HUES48 (cell line): ENCODE results near the gene MLLT3.

Experiments used
- H3K27ac ChIP-seq: one replicate; pipeline ENCODE4 v1.7.0; 2013; ENCODE audit warnings: low read depth, low read length, inconsistent platforms
- H3K27me3 ChIP-seq: 2 replicates; pipeline ENCODE4 v1.6.1; 2013; ENCODE audit warnings: mild to moderate bottlenecking, low read length; ENCODE audit not compliant: control insufficient read depth, insufficient read depth
- H3K36me3 ChIP-seq: 2 replicates; pipeline ENCODE4 v1.6.1; 2013; ENCODE audit warnings: low read length; ENCODE audit not compliant: control insufficient read depth, insufficient read depth
- H3K4me1 ChIP-seq: 2 replicates; pipeline ENCODE4 v1.6.1; 2013; ENCODE audit warnings: mild to moderate bottlenecking, low read length; ENCODE audit not compliant: control insufficient read depth, insufficient read depth
- H3K4me3 ChIP-seq: 2 replicates; pipeline ENCODE4 v1.5.1; 2013; ENCODE audit warnings: mild to moderate bottlenecking, low read depth, low read length
- H3K9ac ChIP-seq: 2 replicates; pipeline ENCODE4 v1.6.1; 2013; ENCODE audit warnings: mild to moderate bottlenecking, low read depth, low read length, moderate library complexity
- H3K9me3 ChIP-seq: 2 replicates; pipeline ENCODE4 v1.6.1; 2013; ENCODE audit warnings: low read length; ENCODE audit not compliant: control insufficient read depth, insufficient read depth

The MLLT3 gene

DNA sequence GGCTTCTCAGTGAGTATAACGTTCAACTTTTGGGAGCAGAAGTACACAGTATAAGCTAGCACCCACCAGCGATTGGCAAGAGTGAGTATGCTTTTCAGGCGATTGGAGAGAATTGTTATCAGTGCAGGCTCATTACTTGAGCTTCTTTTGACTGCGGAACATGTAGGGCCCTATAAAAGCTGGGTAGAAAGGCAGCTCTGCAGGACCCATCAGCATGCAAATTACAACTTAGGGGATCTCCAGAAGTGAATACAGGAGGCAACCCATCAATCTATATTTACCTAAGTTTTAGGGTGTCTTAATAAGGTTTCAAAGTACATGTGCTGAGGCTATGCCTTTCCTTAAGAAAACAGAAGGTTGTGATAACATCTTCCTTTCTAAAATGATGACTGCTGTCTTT is 225.0 kb downstream of the MLLT3 start:
- Histone ChIP-seq H3K36me3 (no peaks in the 10 kb centered on the region), H3K27me3 (no peaks in the 10 kb centered on the region), H3K9ac (no peak overlapping the region), H3K4me3 (no peak overlapping the region), H3K9me3 (no peaks in the 10 kb centered on the region), H3K27ac (no peak overlapping the region), H3K4me1 (peaks cover 19% of the 10 kb centered on the region)

DNA sequence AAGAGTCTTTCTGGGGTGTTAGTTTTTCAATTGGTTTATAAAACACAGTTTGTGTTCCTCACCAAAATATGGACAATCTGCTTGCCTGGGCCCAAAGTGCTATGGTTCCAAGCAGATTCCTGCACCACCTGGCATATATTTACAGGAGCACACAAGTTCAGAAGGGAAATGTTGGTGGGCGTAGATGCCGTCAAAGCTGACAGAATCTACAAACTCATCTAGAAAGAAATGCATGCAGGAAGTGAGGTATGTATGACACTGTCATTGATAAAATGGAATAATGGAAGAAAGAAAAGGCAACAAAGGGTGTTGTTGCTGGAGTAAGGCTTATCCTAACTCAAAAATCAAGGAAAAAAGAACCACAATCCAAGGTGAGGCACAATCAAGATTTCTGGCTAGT is 225.8 kb downstream of the MLLT3 start:
- H3K9me3 ChIP-seq: no peaks in the 10 kb centered on the region
- H3K36me3 ChIP-seq: no peaks in the 10 kb centered on the region
- no peak overlapping the region for H3K27ac ChIP-seq
- H3K4me1 ChIP-seq: peaks cover 19% of the 10 kb centered on the region
- no peaks in the 10 kb centered on the region for H3K27me3 ChIP-seq
- H3K4me3 ChIP-seq: no peak overlapping the region
- no peak overlapping the region for H3K9ac ChIP-seq

DNA sequence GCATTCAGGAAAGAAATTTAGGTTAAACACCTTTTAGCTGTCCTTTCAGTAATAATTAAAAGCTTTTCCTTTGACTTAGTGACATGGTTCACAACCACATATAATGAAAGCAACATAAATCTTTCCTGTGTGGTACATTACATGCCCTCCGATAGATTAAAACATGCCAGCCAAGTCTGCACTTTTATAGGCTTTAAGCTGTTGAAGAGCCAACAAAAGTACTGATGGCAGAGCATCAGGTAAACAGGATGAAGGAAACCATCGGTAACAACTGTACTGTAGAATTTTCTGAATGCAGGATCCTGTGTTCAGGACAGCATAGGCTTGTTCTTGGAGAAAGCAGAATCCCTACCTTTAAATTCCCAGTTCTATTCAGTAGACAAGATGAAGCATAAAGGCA is 226.6 kb downstream of the MLLT3 start:
- Histone ChIP-seq H3K9ac (no peak overlapping the region), H3K27ac (no peak overlapping the region), H3K36me3 (no peaks in the 10 kb centered on the region), H3K27me3 (no peaks in the 10 kb centered on the region), H3K4me1 (peaks cover 19% of the 10 kb centered on the region), H3K9me3 (no peaks in the 10 kb centered on the region), H3K4me3 (no peak overlapping the region)

DNA sequence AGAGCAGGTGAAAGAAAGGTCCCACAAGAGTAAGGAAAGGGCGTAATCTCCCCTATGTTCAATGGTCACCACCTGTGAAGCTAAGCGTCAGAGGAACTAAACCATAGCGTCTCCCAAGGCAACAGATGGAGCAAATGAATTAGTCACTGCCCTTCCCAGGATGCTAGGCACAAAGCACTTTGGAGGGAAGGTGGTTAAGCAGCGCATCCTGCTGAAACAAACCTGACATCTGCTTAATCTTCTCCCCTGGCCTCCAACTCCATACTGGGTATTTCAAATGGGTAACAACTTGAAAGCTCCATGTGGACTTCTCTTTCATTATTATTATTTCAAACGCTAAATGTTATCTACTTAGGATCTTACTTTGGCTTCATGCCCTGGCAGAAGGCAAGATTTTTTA is 227.3 kb downstream of the MLLT3 start:
- Histone ChIP-seq H3K9ac (no peak overlapping the region), H3K27me3 (no peaks in the 10 kb centered on the region), H3K4me1 (peaks cover 19% of the 10 kb centered on the region), H3K36me3 (no peaks in the 10 kb centered on the region), H3K27ac (no peak overlapping the region), H3K4me3 (no peak overlapping the region), H3K9me3 (no peaks in the 10 kb centered on the region)

GRCh38 chr9:20391208-20391607 is 231.1 kb downstream of the MLLT3 start:
- H3K9ac ChIP-seq: no peak overlapping the region
- peaks cover 6% of the 10 kb centered on the region for H3K4me1 ChIP-seq
- no peaks in the 10 kb centered on the region for H3K36me3 ChIP-seq
- H3K27ac ChIP-seq: no peak overlapping the region
- H3K9me3 ChIP-seq: no peaks in the 10 kb centered on the region
- no peaks in the 10 kb centered on the region for H3K27me3 ChIP-seq
- no peak overlapping the region for H3K4me3 ChIP-seq

DNA sequence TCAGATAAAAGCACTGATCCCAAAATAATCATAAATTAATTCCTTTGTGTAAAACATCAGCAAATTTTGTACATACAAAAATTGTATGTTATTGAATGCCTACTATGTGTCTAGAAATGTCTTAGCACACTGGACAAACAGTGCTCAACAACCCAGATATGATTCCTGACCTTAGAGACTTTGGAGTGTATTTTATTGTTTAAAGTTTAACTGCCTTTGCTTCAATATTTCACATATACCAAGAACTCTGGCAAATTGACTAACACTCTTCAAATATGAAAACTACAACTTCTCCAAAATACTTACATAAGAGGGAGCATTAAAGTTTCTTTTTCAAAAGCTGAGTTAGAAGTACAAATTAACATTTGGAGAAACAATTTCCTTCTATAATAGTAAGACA is 231.9 kb downstream of the MLLT3 start:
- no peaks in the 10 kb centered on the region for H3K9me3 ChIP-seq
- no peaks in the 10 kb centered on the region for H3K27me3 ChIP-seq
- peaks cover 6% of the 10 kb centered on the region for H3K4me1 ChIP-seq
- no peak overlapping the region for H3K9ac ChIP-seq
- H3K36me3 ChIP-seq: no peaks in the 10 kb centered on the region
- H3K27ac ChIP-seq: no peak overlapping the region
- no peak overlapping the region for H3K4me3 ChIP-seq

DNA sequence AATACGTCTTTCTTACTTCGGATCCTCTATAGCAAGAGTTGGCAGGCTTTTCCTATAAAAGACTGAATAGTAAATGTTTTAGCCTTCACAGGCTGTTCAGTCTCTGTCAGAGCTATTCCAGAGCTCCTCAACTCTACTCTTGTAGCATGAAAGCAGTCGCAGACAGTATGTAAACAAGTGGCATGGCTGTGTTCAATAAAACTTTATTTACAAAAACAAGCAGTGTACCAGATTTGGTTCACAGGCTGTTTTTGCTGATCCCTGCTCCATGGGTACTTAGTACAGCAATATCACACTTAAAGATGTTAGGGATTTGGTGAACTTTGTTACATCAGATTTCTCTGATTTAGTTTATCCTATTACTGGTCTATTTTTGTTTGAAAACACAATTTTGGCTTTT is 235.2 kb downstream of the MLLT3 start:
- H3K4me3 ChIP-seq: no peak overlapping the region
- no peaks in the 10 kb centered on the region for H3K27me3 ChIP-seq
- no peaks in the 10 kb centered on the region for H3K9me3 ChIP-seq
- H3K27ac ChIP-seq: no peak overlapping the region
- peaks cover 11% of the 10 kb centered on the region for H3K4me1 ChIP-seq
- no peaks in the 10 kb centered on the region for H3K36me3 ChIP-seq
- no peak overlapping the region for H3K9ac ChIP-seq

- Histone ChIP-seq H3K36me3 (no peaks in the 10 kb centered on the region), H3K27me3 (no peaks in the 10 kb centered on the region), H3K4me3 (no peak overlapping the region), H3K27ac (no peak overlapping the region), H3K4me1 (peaks cover 12% of the 10 kb centered on the region), H3K9ac (no peak overlapping the region), H3K9me3 (no peaks in the 10 kb centered on the region)
These were observed 237.7 kb downstream of the MLLT3 start for GRCh38 chr9:20384642-20385041.

DNA sequence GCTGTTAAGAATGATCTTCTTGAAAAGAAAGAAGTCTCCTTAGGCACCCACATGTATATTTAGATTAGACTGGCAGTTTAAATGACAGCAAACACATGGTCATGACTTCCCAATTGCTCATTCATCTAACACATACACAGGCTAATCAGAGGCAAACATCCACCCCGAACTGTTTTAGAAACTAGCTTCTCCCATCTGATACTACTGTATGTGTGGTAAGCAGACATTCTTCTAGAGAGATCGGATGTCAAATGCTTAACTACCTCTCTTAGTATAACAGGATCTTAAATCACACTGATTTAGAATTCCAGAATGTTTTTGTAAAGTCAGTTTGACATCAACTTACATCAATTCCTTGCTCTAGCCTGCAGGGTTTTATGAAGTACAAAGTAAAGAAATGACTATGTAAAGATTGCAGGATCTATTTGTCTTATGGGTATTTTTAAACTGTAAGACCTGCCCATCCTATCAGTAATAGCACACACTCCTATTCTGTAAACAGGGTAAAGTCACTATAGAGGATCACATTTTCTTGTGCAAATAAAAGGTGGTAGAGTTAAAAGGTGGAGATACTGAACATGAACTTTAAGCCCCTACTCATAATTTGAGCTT is 239.7 kb downstream of the MLLT3 start:
- H3K4me1 ChIP-seq: peaks cover 12% of the 10 kb centered on the region
- H3K27me3 ChIP-seq: no peaks in the 10 kb centered on the region
- H3K9me3 ChIP-seq: no peaks in the 10 kb centered on the region
- H3K36me3 ChIP-seq: no peaks in the 10 kb centered on the region
- no peak overlapping the region for H3K4me3 ChIP-seq
- no peak overlapping the region for H3K9ac ChIP-seq
- H3K27ac ChIP-seq: no peak overlapping the region

- Histone ChIP-seq H3K27ac (no peak overlapping the region), H3K4me3 (no peak overlapping the region), H3K27me3 (no peaks in the 10 kb centered on the region), H3K9ac (no peak overlapping the region), H3K4me1 (peaks cover 12% of the 10 kb centered on the region), H3K9me3 (no peaks in the 10 kb centered on the region), H3K36me3 (no peaks in the 10 kb centered on the region)
These were observed 241.8 kb downstream of the MLLT3 start for GRCh38 chr9:20380546-20380945.

DNA sequence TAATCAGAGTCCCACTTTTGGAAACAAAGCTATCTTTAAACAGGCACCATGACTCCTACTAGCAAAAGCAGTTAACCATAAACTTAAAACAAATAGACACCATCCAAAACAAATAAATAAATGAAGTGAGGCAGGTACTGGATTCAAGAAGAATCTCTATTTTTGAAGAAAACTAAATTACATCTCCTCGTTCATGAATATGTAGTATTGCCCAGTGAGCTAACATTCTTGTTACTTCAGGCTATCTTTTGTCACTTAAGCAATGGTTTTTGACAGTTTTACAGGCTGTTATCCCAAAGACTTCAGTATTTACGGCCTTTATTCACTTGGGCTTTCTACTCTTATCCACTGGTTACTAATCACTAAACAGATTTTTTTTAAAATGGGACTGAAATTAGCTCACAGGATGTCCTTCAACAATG is 242.5 kb downstream of the MLLT3 start:
- Histone ChIP-seq H3K27ac (no peak overlapping the region), H3K9me3 (no peaks in the 10 kb centered on the region), H3K9ac (no peak overlapping the region), H3K4me3 (no peak overlapping the region), H3K4me1 (peaks cover 12% of the 10 kb centered on the region), H3K27me3 (no peaks in the 10 kb centered on the region), H3K36me3 (no peaks in the 10 kb centered on the region)

DNA sequence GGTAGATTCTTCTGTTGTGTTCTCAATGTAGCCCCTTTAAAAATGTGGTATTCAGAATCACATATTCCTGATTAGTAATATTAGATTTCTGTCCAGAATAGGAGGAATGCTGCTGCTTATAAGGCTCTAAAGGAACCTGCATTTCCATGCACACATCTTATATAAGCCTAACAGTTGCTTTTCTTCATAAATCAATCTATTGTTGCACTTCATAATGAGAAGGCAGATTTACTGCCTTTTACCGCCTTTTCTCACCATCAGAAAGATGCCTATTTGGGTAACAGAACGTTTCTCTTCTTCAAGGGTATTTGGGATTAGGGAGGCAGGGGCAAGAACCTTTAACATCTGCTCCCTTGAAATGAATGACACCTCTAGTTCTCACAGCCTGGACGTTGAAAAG is 243.4 kb downstream of the MLLT3 start:
- Histone ChIP-seq H3K36me3 (no peaks in the 10 kb centered on the region), H3K9ac (no peak overlapping the region), H3K27me3 (no peaks in the 10 kb centered on the region), H3K4me1 (peaks cover 12% of the 10 kb centered on the region), H3K27ac (no peak overlapping the region), H3K9me3 (no peaks in the 10 kb centered on the region), H3K4me3 (no peak overlapping the region)
